Osteoblast (primary cell): ENCODE data around the gene TMEM106C. TPM values are rescaled to one million over a fixed set of nuclear protein-coding genes. Genes with fewer than 3 reads are reported as not detected.

Source experiments
- DNase-seq: peaks from one replicate; pipeline ENCODE4 v3.0.0; 2011; ENCODE audit warnings: low spot score, mixed read lengths; ENCODE audit not compliant: insufficient read length; ENCODE audit errors: missing footprints
- H2AFZ ChIP-seq: 2 replicates; pipeline ENCODE4 v1.6.0; 2011; ENCODE audit warnings: mild to moderate bottlenecking, low read length
- H3K27ac ChIP-seq: 2 replicates; pipeline ENCODE4 v1.5.1; 2011; ENCODE audit warnings: mild to moderate bottlenecking, low read depth, low read length, moderate library complexity
- H3K27me3 ChIP-seq: 2 replicates; pipeline ENCODE4 v1.6.0; 2012; ENCODE audit warnings: mild to moderate bottlenecking, control low read depth, inconsistent platforms, low read length, moderate library complexity; ENCODE audit not compliant: insufficient read depth
- H3K36me3 ChIP-seq: 2 replicates; pipeline ENCODE4 v1.5.1; 2011; ENCODE audit warnings: mild to moderate bottlenecking, low read length, control low read depth, moderate library complexity; ENCODE audit not compliant: insufficient read depth
- H3K4me1 ChIP-seq: 2 replicates; pipeline ENCODE4 v1.5.1; 2011; ENCODE audit warnings: mild to moderate bottlenecking, low read length, control low read depth, moderate library complexity; ENCODE audit not compliant: insufficient read depth
- H3K4me2 ChIP-seq: 2 replicates; pipeline ENCODE4 v1.6.0; 2011; ENCODE audit warnings: mild to moderate bottlenecking, low read length; ENCODE audit not compliant: insufficient read depth
- H3K4me3 ChIP-seq: fragments of 200-600 bp; sonication (generic); 3 replicates; pipeline ENCODE4 v1.5.1; 2012; ENCODE audit warnings: mild to moderate bottlenecking, low read length, inconsistent platforms; ENCODE audit not compliant: insufficient read depth
- H3K79me2 ChIP-seq: 2 replicates; pipeline ENCODE4 v1.6.0; 2012; ENCODE audit warnings: mild to moderate bottlenecking, low read length, control low read depth, inconsistent platforms; ENCODE audit not compliant: insufficient read depth
- H3K9me3 ChIP-seq: 2 replicates; pipeline ENCODE4 v1.5.1; 2011; ENCODE audit warnings: low read depth, low read length, control low read depth
- H4K20me1 ChIP-seq: 2 replicates; pipeline ENCODE4 v1.6.0; 2012; ENCODE audit warnings: mild to moderate bottlenecking, low read length, control low read depth; ENCODE audit not compliant: insufficient read depth
- CTCF ChIP-seq: IDR thresholded peaks from 2 replicates; pipeline ENCODE4 v1.5.1; 2011; ENCODE audit warnings: mild to moderate bottlenecking, low read depth, low read length, moderate library complexity; ENCODE audit errors: extremely low read depth
- total RNA-seq: library from RNA; depleted of rRNA; stranded (reverse); fragments of >200 nt; gene quantifications from 2 replicates; pipeline ENCODE4 v1.2.3, GENCODE V29; 2012

TMEM106C gene
- total RNA-seq, 1 donor: 57.5 TPM

- no peaks in the 10 kb centered on the region for H3K4me1 ChIP-seq
- no peaks in the 10 kb centered on the region for H4K20me1 ChIP-seq
- no peak overlapping the region for H3K4me3 ChIP-seq
- H2AFZ ChIP-seq: no peak overlapping the region
- H3K9me3 ChIP-seq: no peaks in the 10 kb centered on the region
- H3K79me2 ChIP-seq: no peaks in the 10 kb centered on the region
- H3K27me3 ChIP-seq: peaks cover 35% of the 10 kb centered on the region
- DNase-seq: peak; percentile 60
- H3K36me3 ChIP-seq: no peaks in the 10 kb centered on the region
- TF ChIP-seq CTCF: no peak
- H3K4me2 ChIP-seq: no peak overlapping the region
- H3K27ac ChIP-seq: no peak overlapping the region
Measured at GRCh38 chr12:47990351-47991105, 27.1 kb downstream of the TMEM106C start.

DNA sequence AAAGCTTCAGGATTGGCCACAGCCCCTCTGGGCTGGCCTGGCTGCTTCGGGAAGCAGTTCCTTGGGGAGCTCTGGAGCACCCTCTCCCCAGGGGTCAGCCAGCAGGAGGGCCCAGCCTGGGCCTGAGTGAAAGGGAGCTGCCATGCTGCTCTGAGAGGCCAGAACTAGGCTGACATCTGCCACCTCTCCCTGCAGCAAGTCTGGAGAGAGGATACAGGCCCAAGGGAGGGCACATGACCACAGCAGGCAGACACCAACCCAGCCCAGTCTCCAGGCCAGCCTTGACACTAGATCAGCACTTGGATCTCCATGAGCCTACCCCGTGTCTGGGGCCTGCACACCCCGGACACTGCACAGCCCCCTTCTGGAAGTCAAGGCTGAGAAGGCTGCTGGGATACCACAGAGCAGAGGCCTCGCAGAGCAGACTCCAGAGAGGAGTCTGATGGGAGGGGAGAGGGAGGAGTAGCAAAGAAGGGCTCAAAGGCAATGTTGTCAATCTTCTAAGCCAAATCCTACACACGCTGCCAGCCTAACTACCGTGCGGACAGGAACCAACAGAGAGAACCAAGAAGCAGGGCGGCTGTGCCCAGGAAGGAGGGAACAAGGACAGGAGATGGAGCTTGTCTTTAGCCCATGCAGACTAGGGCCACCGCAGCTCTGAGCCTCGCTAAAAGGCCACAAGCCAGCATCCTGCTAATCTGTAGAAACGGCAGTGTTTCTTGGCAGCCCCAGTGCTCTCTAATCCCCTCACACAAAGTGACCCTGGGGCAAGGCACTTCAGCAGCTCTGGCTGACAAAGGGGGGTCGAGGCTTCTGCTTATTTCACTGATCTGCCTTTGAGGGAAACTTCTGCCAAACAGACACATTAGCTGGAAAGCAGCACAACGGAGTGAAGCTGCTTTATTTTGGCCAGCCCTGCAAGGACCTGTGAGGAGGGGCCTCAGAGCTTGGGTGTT lies 28.0 kb downstream of the TMEM106C start:
- H3K27ac ChIP-seq: no peak overlapping the region
- DNase-seq: peak; percentile 34
- no peaks in the 10 kb centered on the region for H3K79me2 ChIP-seq
- no peaks in the 10 kb centered on the region for H3K9me3 ChIP-seq
- H3K4me1 ChIP-seq: no peaks in the 10 kb centered on the region
- no peaks in the 10 kb centered on the region for H4K20me1 ChIP-seq
- peaks cover 42% of the 10 kb centered on the region for H3K27me3 ChIP-seq
- no peak overlapping the region for H3K4me3 ChIP-seq
- no peak overlapping the region for H2AFZ ChIP-seq
- no peaks in the 10 kb centered on the region for H3K36me3 ChIP-seq
- no peak for TF ChIP-seq CTCF
- H3K4me2 ChIP-seq: no peak overlapping the region

DNA sequence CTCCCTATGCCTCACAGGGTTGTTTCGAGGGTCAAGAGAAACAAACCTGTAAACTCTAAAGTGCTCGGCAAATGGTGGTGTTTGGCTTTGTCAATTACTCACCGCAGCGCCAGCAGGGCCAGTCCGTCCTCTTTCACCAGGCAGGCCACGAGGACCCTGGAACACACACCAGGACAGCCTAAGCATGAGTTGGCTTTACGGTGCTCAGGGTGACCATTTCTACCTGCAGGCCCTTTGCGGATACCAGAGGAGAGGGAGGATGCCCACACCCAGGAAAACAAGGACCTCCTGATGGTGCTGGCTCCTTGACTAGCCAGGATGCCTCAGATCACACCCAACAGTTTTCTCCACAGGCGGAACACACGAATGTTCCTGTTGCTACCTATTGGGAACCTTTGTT lies 29.4 kb downstream of the TMEM106C start:
- Histone ChIP-seq H3K27me3 (peaks cover 55% of the 10 kb centered on the region), H2AFZ (no peak overlapping the region), H3K4me2 (no peak overlapping the region), H3K4me3 (no peak overlapping the region), H3K27ac (no peak overlapping the region), H3K36me3 (no peaks in the 10 kb centered on the region), H3K79me2 (no peaks in the 10 kb centered on the region), H4K20me1 (no peaks in the 10 kb centered on the region), H3K4me1 (no peaks in the 10 kb centered on the region), H3K9me3 (no peaks in the 10 kb centered on the region)
- DNase-seq: no peak
- no peak for TF ChIP-seq CTCF

DNA sequence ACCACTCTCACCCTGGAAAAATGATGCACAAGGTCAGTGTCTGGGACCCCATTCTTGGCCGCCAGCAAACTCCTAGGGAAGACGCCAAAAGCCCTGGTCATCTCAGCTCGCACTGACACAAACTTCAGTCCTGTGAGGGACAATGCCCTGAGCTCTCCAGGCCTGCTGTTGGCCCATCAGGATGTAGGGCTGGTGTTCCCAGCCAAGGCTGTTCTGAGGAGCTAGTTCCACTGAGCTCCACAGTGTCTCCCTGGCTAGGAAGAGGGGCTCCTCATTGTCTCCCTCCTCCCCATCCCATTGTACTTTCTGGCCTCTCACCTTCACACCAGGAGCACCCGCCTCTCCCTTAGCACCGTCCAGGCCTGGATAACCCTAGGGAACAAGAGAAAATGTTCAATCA lies 30.1 kb downstream of the TMEM106C start:
- no peak overlapping the region for H3K27ac ChIP-seq
- no peaks in the 10 kb centered on the region for H3K9me3 ChIP-seq
- no peaks in the 10 kb centered on the region for H3K4me1 ChIP-seq
- no peaks in the 10 kb centered on the region for H4K20me1 ChIP-seq
- TF ChIP-seq CTCF: no peak
- no peaks in the 10 kb centered on the region for H3K36me3 ChIP-seq
- DNase-seq: peak; percentile 75
- no peak overlapping the region for H3K4me3 ChIP-seq
- no peak overlapping the region for H3K4me2 ChIP-seq
- no peak overlapping the region for H2AFZ ChIP-seq
- H3K27me3 ChIP-seq: peaks cover 62% of the 10 kb centered on the region
- no peaks in the 10 kb centered on the region for H3K79me2 ChIP-seq
